ENCODE measurements around the gene LRRC31. TPM values are rescaled to one million over a fixed set of nuclear protein-coding genes. Genes with fewer than 3 reads are reported as not detected.

Gene LRRC31
- not detected for polyA plus RNA-seq (2013, experiment 1 of 2)
- polyA plus RNA-seq (2013, experiment 2 of 2), result not detected

GRCh38 chr3:169869484-169870220 is at the start of gene LRRC31:
Gene LRRC31, minus strand, starts transcription at chr3:169869935. Its CDS starts 128 bp downstream, at chr3:169869807.
- peak within 1 kb of the TSS; percentile 19 for H2BK5ac ChIP-seq (ENCODE audit: low read depth, low read length, poor library complexity, severe bottlenecking)
- H3K4me2 ChIP-seq (ENCODE audit: low read length, poor library complexity, severe bottlenecking), result peak within 1 kb of the TSS; percentile 45
- H3K9ac ChIP-seq (ENCODE audit: low read length), result no peak within 1 kb of the TSS

GRCh38 chr3:169914321-169914720 is 44.6 kb upstream of the LRRC31 start:
- H3K23ac ChIP-seq (ENCODE audit: low read length in 2 of 2), result no peak overlapping the region
- no peak overlapping the region for H3K9ac ChIP-seq (ENCODE audit: low read length)
- no peak overlapping the region for H3K4ac ChIP-seq (ENCODE audit: low read depth in 1 of 2, low read length in 2 of 2)
- no peak overlapping the region for H4K91ac ChIP-seq (ENCODE audit: low read length)
- no peak overlapping the region for H3K4me2 ChIP-seq (ENCODE audit: low read length, poor library complexity, severe bottlenecking)
- H3K18ac ChIP-seq (ENCODE audit: low read depth in 1 of 2, low read length in 2 of 2), result no peak overlapping the region
- no peaks in the 10 kb centered on the region for H3K9me3 ChIP-seq (ENCODE audit: control insufficient read depth, low read length)
- peak; percentile 21 for DNase-seq
- no peak overlapping the region for H2AK5ac ChIP-seq (ENCODE audit: low read length, severe bottlenecking)
- H3K4me3 ChIP-seq (ENCODE audit: insufficient read depth in 1 of 2, low read depth in 1 of 2, low read length in 2 of 2), result no peak overlapping the region
- H2BK5ac ChIP-seq (ENCODE audit: low read depth, low read length, poor library complexity, severe bottlenecking), result no peak overlapping the region
- no peak overlapping the region for H3K14ac ChIP-seq (ENCODE audit: low read length in 2 of 2)
- H3K79me1 ChIP-seq (replicated peaks; ENCODE audit: low read length, poor library complexity, severe bottlenecking), result no peaks in the 10 kb centered on the region
- H3K27ac ChIP-seq (ENCODE audit: low read length, poor library complexity, severe bottlenecking), result no peak overlapping the region
- no peak overlapping the region for H2AFZ ChIP-seq (ENCODE audit: low read depth, low read length)
- no peaks in the 10 kb centered on the region for H3K36me3 ChIP-seq (ENCODE audit: control insufficient read depth in 1 of 2, insufficient read depth in 2 of 2, low read depth in 1 of 2, low read length in 2 of 2)
- 58% methylated on average over 2 of the region's 2 CpGs for WGBS
- H2BK120ac ChIP-seq (ENCODE audit: low read depth, low read length), result no peak overlapping the region
- no peak overlapping the region for H2BK12ac ChIP-seq (ENCODE audit: low read length in 2 of 2)
- H2BK15ac ChIP-seq (ENCODE audit: low read depth, poor library complexity, severe bottlenecking), result no peak overlapping the region
- no peaks in the 10 kb centered on the region for H3K4me1 ChIP-seq (ENCODE audit: control insufficient read depth, insufficient read depth, low read depth, low read length)
- H3K27me3 ChIP-seq (ENCODE audit: control insufficient read depth in 1 of 2, insufficient read depth in 1 of 2, low read length in 2 of 2), result peaks cover 0 to 3% of the 10 kb centered on the region in 2 experiments
- H4K8ac ChIP-seq (ENCODE audit: low read length), result no peak overlapping the region

More at GRCh38 chr3:169869484-169870220, at the start of gene LRRC31:
- Histone ChIP-seq H2BK12ac (ENCODE audit: low read length in 2 of 2) (no peak within 1 kb of the TSS), H3K27me3 (ENCODE audit: control insufficient read depth in 1 of 2, insufficient read depth in 1 of 2, low read length in 2 of 2) (peaks cover 4 to 9% of the 10 kb centered on the region in 2 experiments), H4K8ac (ENCODE audit: low read length) (no peak within 1 kb of the TSS), H3K4me1 (ENCODE audit: control insufficient read depth, insufficient read depth, low read depth, low read length) (peaks cover 9% of the 10 kb centered on the region), H3K4me3 (ENCODE audit: insufficient read depth in 1 of 2, low read depth in 1 of 2, low read length in 2 of 2) (no peak within 1 kb of the TSS), H3K18ac (ENCODE audit: low read depth in 1 of 2, low read length in 2 of 2) (no peak within 1 kb of the TSS), H3K14ac (ENCODE audit: low read length in 2 of 2) (no peak within 1 kb of the TSS), H3K79me1 (replicated peaks; ENCODE audit: low read length, poor library complexity, severe bottlenecking) (no peaks in the 10 kb centered on the region), H3K4ac (ENCODE audit: low read depth in 1 of 2, low read length in 2 of 2) (no peak within 1 kb of the TSS), H2AK5ac (ENCODE audit: low read length, severe bottlenecking) (no peak within 1 kb of the TSS), H3K36me3 (ENCODE audit: control insufficient read depth in 1 of 2, insufficient read depth in 2 of 2, low read depth in 1 of 2, low read length in 2 of 2) (no peaks in the 10 kb centered on the region), H3K23ac (ENCODE audit: low read length in 2 of 2) (no peak within 1 kb of the TSS), H3K9me3 (ENCODE audit: control insufficient read depth, low read length) (no peaks in the 10 kb centered on the region), H3K27ac (ENCODE audit: low read length, poor library complexity, severe bottlenecking) (peak within 1 kb of the TSS; percentile 8), H4K91ac (ENCODE audit: low read length) (no peak within 1 kb of the TSS), H2BK15ac (ENCODE audit: low read depth, poor library complexity, severe bottlenecking) (no peak within 1 kb of the TSS), H2AFZ (ENCODE audit: low read depth, low read length) (no peak within 1 kb of the TSS), H2BK120ac (ENCODE audit: low read depth, low read length) (no peak within 1 kb of the TSS)
- WGBS, result 86% methylated on average over 1 of the region's 2 CpGs
- no peak for DNase-seq

GRCh38 chr3:169913323-169913722 is 43.6 kb upstream of the LRRC31 start:
- Histone ChIP-seq H3K9ac (ENCODE audit: low read length) (no peak overlapping the region), H3K36me3 (ENCODE audit: control insufficient read depth in 1 of 2, insufficient read depth in 2 of 2, low read depth in 1 of 2, low read length in 2 of 2) (no peaks in the 10 kb centered on the region), H3K27ac (ENCODE audit: low read length, poor library complexity, severe bottlenecking) (no peak overlapping the region), H4K8ac (ENCODE audit: low read length) (no peak overlapping the region), H3K9me3 (ENCODE audit: control insufficient read depth, low read length) (no peaks in the 10 kb centered on the region), H2BK5ac (ENCODE audit: low read depth, low read length, poor library complexity, severe bottlenecking) (no peak overlapping the region), H2BK12ac (ENCODE audit: low read length in 2 of 2) (no peak overlapping the region), H3K4me1 (ENCODE audit: control insufficient read depth, insufficient read depth, low read depth, low read length) (no peaks in the 10 kb centered on the region), H2BK120ac (ENCODE audit: low read depth, low read length) (no peak overlapping the region), H3K27me3 (ENCODE audit: control insufficient read depth in 1 of 2, insufficient read depth in 1 of 2, low read length in 2 of 2) (peaks cover 4 to 6% of the 10 kb centered on the region in 2 experiments), H2AFZ (ENCODE audit: low read depth, low read length) (no peak overlapping the region), H3K4me2 (ENCODE audit: low read length, poor library complexity, severe bottlenecking) (no peak overlapping the region), H3K4me3 (ENCODE audit: insufficient read depth in 1 of 2, low read depth in 1 of 2, low read length in 2 of 2) (no peak overlapping the region), H3K79me1 (replicated peaks; ENCODE audit: low read length, poor library complexity, severe bottlenecking) (no peaks in the 10 kb centered on the region), H3K4ac (ENCODE audit: low read depth in 1 of 2, low read length in 2 of 2) (no peak overlapping the region), H3K18ac (ENCODE audit: low read depth in 1 of 2, low read length in 2 of 2) (no peak overlapping the region), H3K14ac (ENCODE audit: low read length in 2 of 2) (no peak overlapping the region), H3K23ac (ENCODE audit: low read length in 2 of 2) (no peak overlapping the region), H2BK15ac (ENCODE audit: low read depth, poor library complexity, severe bottlenecking) (no peak overlapping the region), H2AK5ac (ENCODE audit: low read length, severe bottlenecking) (no peak overlapping the region), H4K91ac (ENCODE audit: low read length) (no peak overlapping the region)
- WGBS, result 97% methylated on average over 3 of the region's 3 CpGs
- DNase-seq, result no peak

- H2BK5ac ChIP-seq (ENCODE audit: low read depth, low read length, poor library complexity, severe bottlenecking), result no peak within 1 kb of the TSS
- H2AK5ac ChIP-seq (ENCODE audit: low read length, severe bottlenecking), result no peak within 1 kb of the TSS
- H4K91ac ChIP-seq (ENCODE audit: low read length), result no peak within 1 kb of the TSS
- H3K4me1 ChIP-seq (ENCODE audit: control insufficient read depth, insufficient read depth, low read depth, low read length), result no peaks in the 10 kb centered on the region
- H3K9ac ChIP-seq (ENCODE audit: low read length), result no peak within 1 kb of the TSS
- no peaks in the 10 kb centered on the region for H3K9me3 ChIP-seq (ENCODE audit: control insufficient read depth, low read length)
- no peaks in the 10 kb centered on the region for H3K79me1 ChIP-seq (replicated peaks; ENCODE audit: low read length, poor library complexity, severe bottlenecking)
- H2AFZ ChIP-seq (ENCODE audit: low read depth, low read length), result no peak within 1 kb of the TSS
- no peak within 1 kb of the TSS for H3K4ac ChIP-seq (ENCODE audit: low read depth in 1 of 2, low read length in 2 of 2)
- no peak within 1 kb of the TSS for H4K8ac ChIP-seq (ENCODE audit: low read length)
- no peak within 1 kb of the TSS for H2BK120ac ChIP-seq (ENCODE audit: low read depth, low read length)
- no CpG with 5 or more reads among the region's 1 CpG for WGBS
- no peak within 1 kb of the TSS for H3K14ac ChIP-seq (ENCODE audit: low read length in 2 of 2)
- peaks cover 4 to 16% of the 10 kb centered on the region in 2 experiments for H3K27me3 ChIP-seq (ENCODE audit: control insufficient read depth in 1 of 2, insufficient read depth in 1 of 2, low read length in 2 of 2)
- no peak within 1 kb of the TSS for H2BK15ac ChIP-seq (ENCODE audit: low read depth, poor library complexity, severe bottlenecking)
- no peaks in the 10 kb centered on the region for H3K36me3 ChIP-seq (ENCODE audit: control insufficient read depth in 1 of 2, insufficient read depth in 2 of 2, low read depth in 1 of 2, low read length in 2 of 2)
- no peak within 1 kb of the TSS for H3K23ac ChIP-seq (ENCODE audit: low read length in 2 of 2)
- no peak within 1 kb of the TSS for H3K4me2 ChIP-seq (ENCODE audit: low read length, poor library complexity, severe bottlenecking)
- H3K4me3 ChIP-seq (ENCODE audit: insufficient read depth in 1 of 2, low read depth in 1 of 2, low read length in 2 of 2), result no peak within 1 kb of the TSS
- H3K27ac ChIP-seq (ENCODE audit: low read length, poor library complexity, severe bottlenecking), result no peak within 1 kb of the TSS
- H2BK12ac ChIP-seq (ENCODE audit: low read length in 2 of 2), result no peak within 1 kb of the TSS
- H3K18ac ChIP-seq (ENCODE audit: low read depth in 1 of 2, low read length in 2 of 2), result no peak within 1 kb of the TSS
- DNase-seq, result no peak
These were observed 41.5 kb upstream of the LRRC31 start, which contains the start of gene SAMD7 for GRCh38 chr3:169911272-169911671. Gene SAMD7, plus strand, starts transcription at chr3:169911572. Its CDS starts 7,927 bp downstream, at chr3:169919499.

Data from mesenchymal stem cell (in vitro differentiated cells and primary cell).